ENCODE measurements around the gene GIT1.

- TF ChIP-seq CTCF (IDR thresholded peaks at IDR 0.05): no peak
- no peak for TF ChIP-seq POLR2AphosphoS5 (IDR thresholded peaks at IDR 0.05)
- no peak for TF ChIP-seq POLR2A (IDR thresholded peaks at IDR 0.05)
Measured at GRCh38 chr17:29574732-29575510, 14.5 kb downstream of the GIT1 start.
